NT2/D1 (cell line): ENCODE measurements around the gene RDH13.

Experiments used
- DNase-seq: peaks from one replicate; pipeline ENCODE4 v3.0.0-alpha.2; 2011; ENCODE audit warnings: low read depth, low spot score
- H3K27me3 ChIP-seq: 2 replicates; pipeline ENCODE4 v1.6.0; 2011; ENCODE audit warnings: mild to moderate bottlenecking; ENCODE audit not compliant: insufficient read length, insufficient read depth
- H3K36me3 ChIP-seq: 2 replicates; pipeline ENCODE4 v1.6.1; 2011; ENCODE audit warnings: mild to moderate bottlenecking, low read length, mixed read lengths; ENCODE audit not compliant: insufficient read depth, insufficient read length
- H3K4me1 ChIP-seq: 2 replicates; pipeline ENCODE4 v1.5.1; 2011; ENCODE audit not compliant: insufficient read depth, insufficient read length
- H3K4me3 ChIP-seq: 2 replicates; pipeline ENCODE4 v1.5.1; 2011; ENCODE audit warnings: low read depth; ENCODE audit not compliant: insufficient read length
- H3K9ac ChIP-seq: 2 replicates; pipeline ENCODE4 v1.6.0; 2011; ENCODE audit warnings: low read depth; ENCODE audit not compliant: insufficient read length
- H3K9me3 ChIP-seq: 2 replicates; pipeline ENCODE4 v1.5.1; 2011; ENCODE audit warnings: mild to moderate bottlenecking, low read length; ENCODE audit not compliant: insufficient read depth
- SUZ12 ChIP-seq: IDR thresholded peaks from 2 replicates; pipeline ENCODE4 v1.6.1; 2011; ENCODE audit not compliant: insufficient read length, insufficient read depth; ENCODE audit errors: extremely low read depth
- YY1 ChIP-seq: IDR thresholded peaks from 2 replicates; pipeline ENCODE4 v1.6.1; 2011; ENCODE audit not compliant: insufficient read length, insufficient read depth
- ZNF274 ChIP-seq: IDR thresholded peaks from 2 replicates; pipeline ENCODE4 v1.6.1; 2011; ENCODE audit warnings: mild to moderate bottlenecking, low read depth, low read length

Gene RDH13

DNA sequence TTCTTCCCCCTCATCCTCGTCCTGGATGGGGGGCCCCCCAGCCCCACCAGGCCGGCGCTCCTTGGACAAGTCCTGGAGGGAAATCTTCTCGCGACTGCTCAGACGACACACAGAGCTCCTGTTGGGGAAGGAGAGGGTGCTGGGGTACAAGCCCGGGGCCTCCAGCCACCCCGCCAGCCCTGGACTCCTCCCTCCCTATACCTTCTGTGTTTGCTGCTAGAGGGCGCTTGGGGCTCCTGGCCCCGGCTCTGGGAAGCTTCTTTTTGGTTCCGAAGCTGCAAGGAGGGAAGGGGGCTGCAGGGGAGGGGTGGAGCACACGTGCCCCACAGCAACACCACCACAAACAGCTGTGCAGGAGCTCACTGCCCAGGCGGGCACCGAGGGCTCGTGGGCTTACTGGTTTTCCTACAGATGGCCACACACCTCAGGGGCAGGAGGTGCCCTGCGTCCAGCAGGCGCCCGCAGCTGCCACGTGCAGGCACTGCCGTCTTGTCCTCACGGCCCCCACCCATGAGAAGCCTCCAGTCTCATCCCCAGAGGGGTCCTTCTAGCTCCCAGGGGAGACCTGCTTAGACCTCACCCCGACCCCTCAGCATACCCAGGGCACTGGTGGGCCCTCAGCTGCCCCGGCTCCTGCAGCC, 33.2 kb upstream of the RDH13 start:
- H3K4me1 ChIP-seq: peaks cover 12% of the 10 kb centered on the region
- no peak for DNase-seq
- H3K36me3 ChIP-seq: peaks cover 38% of the 10 kb centered on the region
- H3K27me3 ChIP-seq: no peaks in the 10 kb centered on the region
- no peak for TF ChIP-seq YY1
- no peak for TF ChIP-seq SUZ12
- peak overlapping the region; percentile 21 for H3K9ac ChIP-seq
- H3K9me3 ChIP-seq: no peaks in the 10 kb centered on the region
- no peak overlapping the region for H3K4me3 ChIP-seq

GRCh38 chr19:55095260-55096060, 32.5 kb upstream of the RDH13 start:
- Histone ChIP-seq H3K4me3 (no peak overlapping the region), H3K27me3 (no peaks in the 10 kb centered on the region), H3K4me1 (peaks cover 12% of the 10 kb centered on the region), H3K36me3 (peaks cover 45% of the 10 kb centered on the region), H3K9ac (peak overlapping the region; percentile 10), H3K9me3 (no peaks in the 10 kb centered on the region)
- TF ChIP-seq SUZ12: no peak
- TF ChIP-seq ZNF274: no peak
- no peak for TF ChIP-seq YY1
- no peak for DNase-seq

GRCh38 chr19:55094456-55095259, 31.7 kb upstream of the RDH13 start:
- Histone ChIP-seq H3K4me1 (peaks cover 12% of the 10 kb centered on the region), H3K9ac (peak overlapping the region; percentile 10), H3K27me3 (no peaks in the 10 kb centered on the region), H3K4me3 (no peak overlapping the region), H3K36me3 (peaks cover 46% of the 10 kb centered on the region), H3K9me3 (no peaks in the 10 kb centered on the region)
- TF ChIP-seq YY1 (no peak), ZNF274 (no peak), SUZ12 (no peak)
- DNase-seq: no peak

DNA sequence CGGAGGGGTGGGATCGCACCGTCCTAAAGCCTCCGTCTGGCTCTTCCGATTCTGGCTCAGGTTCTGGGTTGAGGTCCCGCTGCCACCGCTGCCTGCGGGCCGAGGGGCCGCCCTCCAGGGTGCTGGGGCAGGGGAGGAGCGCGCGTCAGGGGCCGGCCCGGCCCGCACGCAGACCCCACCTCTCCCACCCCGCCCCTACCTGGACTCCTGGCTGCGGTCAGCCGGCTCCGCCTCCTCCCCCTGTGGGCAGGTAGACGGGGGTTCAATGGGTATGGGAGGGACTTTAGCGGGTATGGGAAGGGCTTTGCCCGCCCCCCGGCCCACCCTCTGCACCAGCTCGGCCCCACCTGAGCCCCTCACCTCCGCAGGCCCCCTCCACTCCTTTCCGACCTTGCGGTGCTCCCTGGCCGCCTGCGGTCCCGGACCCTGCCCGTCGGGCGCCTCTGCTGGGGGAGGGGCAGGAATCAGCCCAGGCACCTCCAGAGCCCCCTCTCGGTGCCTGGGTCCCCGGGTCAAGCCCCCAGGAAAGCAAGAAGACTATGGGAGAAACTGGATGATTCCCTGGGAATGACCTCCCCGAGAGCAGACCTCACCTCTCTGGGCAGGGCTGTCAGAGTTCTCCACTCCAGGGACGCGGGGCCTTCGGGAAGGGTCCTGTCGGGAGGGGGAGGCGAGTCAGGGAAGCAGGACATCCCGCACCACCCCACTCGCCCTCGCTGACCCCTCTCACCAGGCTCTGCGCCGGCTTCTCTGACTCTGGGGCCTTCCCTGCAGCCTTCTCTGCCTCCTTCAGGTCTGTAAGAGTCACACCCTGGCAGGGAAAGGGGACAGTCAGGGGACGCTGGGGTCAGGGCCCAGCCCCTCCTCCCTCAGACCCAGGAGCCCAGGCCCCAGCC, 29.7 kb upstream of the RDH13 start:
- DNase-seq: no peak
- Histone ChIP-seq H3K9me3 (no peaks in the 10 kb centered on the region), H3K4me1 (peaks cover 19% of the 10 kb centered on the region), H3K4me3 (no peak overlapping the region), H3K36me3 (peaks cover 41% of the 10 kb centered on the region), H3K27me3 (no peaks in the 10 kb centered on the region), H3K9ac (no peak overlapping the region)
- TF ChIP-seq SUZ12 (no peak), ZNF274 (no peak), YY1 (no peak)

GRCh38 chr19:55091955-55092354, 29.0 kb upstream of the RDH13 start:
- DNase-seq: no peak
- H3K4me1 ChIP-seq: peaks cover 23% of the 10 kb centered on the region
- TF ChIP-seq SUZ12 (no peak), YY1 (no peak), ZNF274 (no peak)
- H3K9ac ChIP-seq: no peak overlapping the region
- no peaks in the 10 kb centered on the region for H3K27me3 ChIP-seq
- peaks cover 42% of the 10 kb centered on the region for H3K36me3 ChIP-seq
- H3K9me3 ChIP-seq: no peaks in the 10 kb centered on the region
- no peak overlapping the region for H3K4me3 ChIP-seq

- peaks cover 42% of the 10 kb centered on the region for H3K36me3 ChIP-seq
- no peak for DNase-seq
- H3K9ac ChIP-seq: no peak overlapping the region
- TF ChIP-seq YY1 (no peak), ZNF274 (no peak), SUZ12 (no peak)
- H3K4me1 ChIP-seq: peaks cover 23% of the 10 kb centered on the region
- H3K27me3 ChIP-seq: no peaks in the 10 kb centered on the region
- H3K4me3 ChIP-seq: no peak overlapping the region
- no peaks in the 10 kb centered on the region for H3K9me3 ChIP-seq
These were observed 28.4 kb upstream of the RDH13 start for GRCh38 chr19:55091126-55091910.
